HL-60/S4 treated with phorbol 12-myristate 13-acetate at 8.2 ng/mL for 4 days and 3 days (cell line): ENCODE data around the gene TRAPPC2L.
"Not testable (repeated sequence)": the region's sequence is repeated elsewhere in the genome, so short reads cannot be mapped to it uniquely, and the experiment has no call there.

Experiments used
- in situ Hi-C: fragments of 300-500 bp; cut with MboI; formaldehyde crosslinking; loops from 2 replicates; pipeline ENCODE4 v1.15.0; 2022; ENCODE audit warnings: low sequenced_read_pairs

TRAPPC2L gene

DNA sequence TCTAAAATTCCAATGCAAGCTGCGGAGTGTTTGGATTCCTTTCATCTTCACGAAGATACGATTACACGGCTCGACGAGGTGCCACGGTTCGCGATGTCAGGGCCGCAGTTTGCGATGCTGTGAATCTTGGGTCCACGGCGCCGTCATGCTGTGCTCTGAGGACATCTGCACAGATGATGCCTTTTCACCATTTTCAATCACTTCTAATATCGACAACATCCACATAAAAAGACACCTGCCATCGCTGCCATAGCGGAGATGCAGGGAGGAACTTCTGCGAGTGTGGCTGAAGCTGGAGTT, 38.4 kb upstream of the TRAPPC2L start:
- in situ Hi-C loops, result no loop called here

DNA sequence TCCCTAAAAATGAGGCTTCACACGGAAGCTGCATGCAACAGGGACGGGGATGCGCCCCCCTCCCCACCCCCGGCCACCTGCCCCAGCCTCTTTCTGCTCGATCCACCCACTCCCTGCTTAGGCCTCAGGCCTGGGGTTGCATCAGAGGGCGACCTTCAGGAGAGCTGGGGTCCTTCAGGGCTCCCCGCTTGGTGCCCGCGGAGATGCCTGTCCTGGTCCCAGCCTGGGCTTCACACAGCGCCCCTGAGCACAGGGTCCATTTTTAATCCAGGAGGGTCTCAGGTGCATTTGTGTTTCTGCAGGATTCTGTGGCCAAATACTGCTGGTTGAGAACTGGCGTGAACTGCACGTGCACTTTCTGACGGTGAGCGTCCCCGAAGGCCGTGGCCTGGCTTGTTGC, 37.8 kb upstream of the TRAPPC2L start:
- in situ Hi-C loops, result no loop called here

DNA sequence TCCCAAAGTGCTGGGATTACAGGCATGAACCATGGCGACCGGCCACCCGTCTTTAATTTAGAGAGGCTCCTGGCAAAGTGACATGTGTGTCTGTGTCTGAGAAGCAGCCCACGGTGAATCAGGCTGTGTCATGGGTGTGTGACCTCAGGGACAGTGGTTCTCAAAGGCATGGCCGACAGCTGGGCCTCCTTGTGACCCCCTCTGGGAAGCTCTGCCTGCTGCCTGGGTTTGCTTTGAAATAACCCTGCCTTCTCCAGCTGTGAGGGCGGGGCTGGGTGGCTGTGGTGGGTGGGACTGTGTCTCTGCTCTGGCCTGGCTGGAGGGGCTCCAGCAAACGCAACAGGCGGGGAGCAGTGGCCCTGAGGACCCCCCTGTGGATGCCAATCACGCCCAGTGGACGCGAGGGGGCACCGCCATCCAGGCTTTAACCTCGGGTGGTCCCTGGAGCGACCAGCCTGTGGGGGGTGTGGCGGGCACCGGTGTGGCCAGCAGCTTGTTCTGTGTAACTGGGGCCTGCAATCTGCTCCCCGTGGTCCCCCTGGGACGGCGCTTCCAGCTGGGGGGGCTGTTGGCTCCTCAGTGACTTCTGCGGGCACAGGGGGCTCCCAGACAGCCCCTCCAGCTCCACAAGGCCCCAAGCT, 36.4 kb upstream of the TRAPPC2L start:
- in situ Hi-C loops, result no loop called here

DNA sequence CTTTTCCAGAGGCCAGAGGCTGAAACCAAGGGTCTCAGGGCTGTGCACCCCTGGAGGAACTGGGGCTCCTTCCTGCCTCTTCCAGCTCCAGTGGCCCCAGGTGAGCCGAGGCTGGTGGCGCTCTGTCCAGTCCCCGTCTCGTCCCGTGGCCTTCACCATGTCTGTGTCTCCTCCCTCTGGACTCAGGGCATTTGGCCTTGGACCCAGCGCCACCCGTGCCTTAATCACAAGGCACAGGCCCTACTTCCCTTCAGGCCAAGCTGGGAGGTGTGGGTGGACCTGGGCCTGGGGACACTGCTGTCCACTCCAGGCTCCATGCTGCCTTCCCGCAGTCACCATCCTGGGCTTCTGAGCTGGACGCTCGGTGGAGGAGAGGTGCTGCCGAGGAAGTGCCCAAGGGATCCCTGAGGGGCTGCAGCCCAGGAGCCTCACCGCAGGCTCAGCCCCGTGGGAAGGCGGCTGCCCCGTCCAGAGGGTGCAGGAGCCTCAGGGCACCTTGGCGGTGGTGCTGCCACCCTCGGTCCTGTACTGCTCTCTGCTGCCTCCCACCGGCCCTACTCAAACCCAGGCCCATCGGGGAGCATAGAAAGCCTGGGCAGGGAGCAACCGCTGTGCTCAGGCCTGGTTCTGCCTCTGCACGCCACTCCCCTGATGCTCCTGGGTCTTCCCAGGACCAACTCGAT, 35.6 kb upstream of the TRAPPC2L start:
- in situ Hi-C loops, result no loop called here

DNA sequence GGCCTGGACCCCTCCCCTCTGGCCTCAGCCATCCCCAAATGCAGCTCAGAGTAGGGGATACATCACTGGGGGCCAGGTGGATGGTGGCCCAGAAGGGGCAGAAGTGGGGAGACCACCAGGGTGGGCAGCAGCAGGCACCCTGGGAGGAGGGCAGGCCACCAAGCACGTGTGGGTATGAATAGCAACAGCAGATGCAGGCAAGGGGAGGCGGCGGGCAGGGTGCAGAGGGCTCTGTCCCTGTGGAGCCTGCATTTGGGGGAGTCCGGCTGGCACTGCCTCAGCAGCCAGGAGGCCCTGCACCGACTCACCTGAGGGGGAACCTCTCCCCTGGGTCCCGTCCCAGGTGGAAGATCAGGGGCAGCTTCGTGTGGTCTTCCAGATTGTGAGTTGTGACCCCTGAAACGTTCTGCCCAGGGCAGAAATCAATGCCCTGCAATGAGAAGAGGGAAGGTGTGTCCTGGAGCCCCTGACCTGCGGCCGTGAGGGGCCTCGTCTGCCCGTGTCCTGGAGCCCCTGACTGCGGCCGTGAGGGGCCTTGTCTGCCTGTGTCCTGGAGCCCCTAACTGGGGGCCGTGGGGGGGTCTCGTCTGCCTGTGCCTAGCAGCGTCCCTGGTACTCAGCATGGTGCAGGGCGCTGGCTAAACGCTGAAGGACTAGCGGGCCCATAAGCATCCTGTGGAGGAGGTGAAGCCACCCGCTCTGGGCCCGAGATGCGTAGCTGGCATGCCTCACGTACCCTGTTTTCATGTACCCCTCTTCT, 34.5 kb upstream of the TRAPPC2L start:
- in situ Hi-C loops, result no loop called here

DNA sequence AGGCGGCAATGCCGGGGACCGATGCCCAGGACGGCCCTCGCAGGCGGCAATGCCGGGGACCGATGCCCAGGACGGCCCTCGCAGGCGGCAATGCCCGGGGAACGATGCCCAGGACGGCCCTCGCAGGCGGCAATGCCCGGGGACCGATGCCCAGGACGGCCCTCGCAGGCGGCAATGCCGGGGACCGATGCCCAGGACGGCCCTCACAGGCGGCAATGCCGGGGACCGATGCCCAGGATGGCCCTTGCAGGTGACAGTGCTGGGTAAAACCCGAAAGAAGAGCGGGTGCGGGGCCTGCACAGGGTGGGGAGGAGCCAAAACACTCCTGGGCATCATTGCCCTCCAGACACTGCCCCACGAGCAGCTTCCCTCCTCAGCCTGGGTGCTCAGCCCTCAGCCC, 33.3 kb upstream of the TRAPPC2L start:
- in situ Hi-C loops, result not testable (repeated sequence)

DNA sequence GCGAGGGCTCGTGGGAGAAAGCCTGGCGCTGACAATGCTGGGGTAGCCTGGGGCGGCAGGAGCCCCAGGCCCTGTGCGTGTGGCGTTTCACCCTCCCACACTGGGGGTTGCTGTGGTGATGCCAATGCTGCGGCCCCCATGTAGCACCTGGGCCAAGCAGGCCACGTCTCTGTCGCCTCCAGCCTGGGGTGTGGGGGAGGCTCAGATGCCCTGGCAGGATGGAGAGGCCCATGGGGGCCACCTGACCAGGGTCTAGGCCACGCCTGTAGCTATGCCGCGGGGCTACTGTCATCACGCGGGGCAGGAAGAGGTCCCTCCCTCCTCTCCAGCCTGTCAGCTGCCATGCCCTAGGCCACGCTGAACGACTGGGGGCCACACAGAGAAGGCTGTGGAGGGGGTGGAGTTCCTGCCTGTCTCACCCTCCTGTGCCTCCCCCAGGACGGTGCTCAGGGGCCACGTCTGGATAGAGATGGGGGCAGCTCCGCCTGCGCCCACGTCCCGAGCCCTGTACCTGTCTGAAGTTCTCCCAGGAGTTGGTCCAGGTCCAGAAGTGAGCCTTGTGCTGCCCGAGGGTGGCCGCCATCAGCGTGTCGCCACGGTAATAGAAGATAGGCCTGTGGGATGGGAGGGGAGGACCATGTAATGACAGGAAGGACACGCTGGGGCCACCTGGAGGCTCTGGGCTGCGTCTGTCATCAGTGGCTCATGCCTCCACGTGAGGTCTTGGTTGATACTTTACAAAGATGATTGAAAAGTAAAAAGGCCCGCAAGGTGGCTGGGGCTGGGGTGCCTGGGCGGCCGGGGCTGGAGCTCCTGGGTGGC, 32.5 kb upstream of the TRAPPC2L start:
- in situ Hi-C loops, result no loop called here

DNA sequence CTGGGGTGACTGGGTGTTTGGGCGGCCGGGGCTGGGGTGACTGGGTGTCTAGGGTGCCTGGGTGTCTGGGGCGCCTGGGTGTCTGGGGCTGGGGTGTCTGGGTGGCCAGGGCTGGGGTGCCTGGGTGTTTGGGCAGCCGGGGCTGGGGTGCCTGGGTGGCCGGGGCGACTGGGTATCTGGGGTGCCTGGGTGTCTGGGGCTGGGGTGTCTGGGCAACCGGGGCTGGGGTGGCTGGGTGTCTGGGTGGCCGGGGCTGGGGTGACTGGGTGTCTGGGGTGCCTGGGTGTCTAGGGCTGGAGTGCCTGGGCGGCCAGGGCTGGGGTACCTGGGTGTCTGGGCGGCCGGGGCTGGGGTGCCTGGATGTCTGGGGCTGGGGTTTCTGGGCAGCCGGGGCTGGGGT, 31.8 kb upstream of the TRAPPC2L start:
- in situ Hi-C loops, result no loop called here

DNA sequence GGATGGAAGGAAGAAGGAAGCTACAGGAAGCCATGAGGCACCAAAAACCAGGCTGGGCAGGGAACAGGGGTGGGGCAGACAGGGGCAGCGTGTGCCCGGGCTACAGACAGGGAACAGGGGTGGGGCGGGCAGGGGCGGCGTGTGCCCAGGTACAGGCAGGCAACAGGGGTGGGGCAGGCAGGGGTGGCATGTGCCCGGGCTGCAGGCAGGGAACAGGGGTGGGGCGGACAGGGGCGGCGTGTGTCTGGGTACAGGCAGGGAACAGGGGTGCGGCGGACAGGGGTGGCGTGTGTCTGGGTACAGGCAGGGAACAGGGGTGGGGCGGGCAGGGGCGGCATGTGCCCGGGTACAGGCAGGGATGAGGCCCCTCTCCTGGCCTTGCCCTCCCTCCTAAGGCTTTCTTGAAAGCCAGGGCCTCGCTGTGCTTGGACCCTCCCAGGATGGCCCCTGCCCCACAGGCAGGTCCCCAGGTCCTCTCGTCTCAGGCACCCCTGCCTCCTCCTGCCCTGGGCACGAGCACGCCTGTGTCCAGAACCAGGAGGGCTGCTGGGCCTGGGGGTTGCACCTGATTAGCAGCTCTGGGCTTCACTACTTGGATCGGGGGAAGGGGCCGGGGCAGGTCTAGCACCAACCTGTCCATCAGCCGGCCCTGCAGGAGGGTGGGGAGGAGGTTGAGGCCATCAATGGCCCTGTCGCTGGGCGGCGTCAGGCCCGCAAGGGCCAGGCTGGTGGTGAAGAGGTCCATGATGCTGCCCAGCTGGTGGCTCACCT, 30.7 kb upstream of the TRAPPC2L start:
- in situ Hi-C loops, result no loop called here

DNA sequence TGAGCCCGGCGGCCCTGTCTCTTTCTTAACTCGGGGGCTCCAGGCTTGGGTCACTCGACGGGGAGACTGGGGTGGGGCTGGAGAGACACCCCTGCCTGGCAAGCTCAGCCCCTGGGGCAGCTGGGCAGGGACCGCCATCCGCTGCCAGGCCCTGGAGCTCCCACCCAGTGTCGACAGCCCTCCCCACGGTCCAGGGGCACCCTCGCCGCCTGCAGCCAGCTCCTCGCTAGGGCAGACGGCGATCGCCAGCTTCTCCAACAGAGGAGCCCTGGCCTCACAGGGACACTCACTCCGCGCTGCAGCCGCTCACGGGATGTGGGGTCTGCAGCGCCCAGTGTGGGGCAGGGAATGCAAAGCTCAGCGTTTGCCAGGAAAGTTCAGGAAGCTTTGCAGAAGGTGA, 29.2 kb upstream of the TRAPPC2L start:
- in situ Hi-C loops, result no loop called here

DNA sequence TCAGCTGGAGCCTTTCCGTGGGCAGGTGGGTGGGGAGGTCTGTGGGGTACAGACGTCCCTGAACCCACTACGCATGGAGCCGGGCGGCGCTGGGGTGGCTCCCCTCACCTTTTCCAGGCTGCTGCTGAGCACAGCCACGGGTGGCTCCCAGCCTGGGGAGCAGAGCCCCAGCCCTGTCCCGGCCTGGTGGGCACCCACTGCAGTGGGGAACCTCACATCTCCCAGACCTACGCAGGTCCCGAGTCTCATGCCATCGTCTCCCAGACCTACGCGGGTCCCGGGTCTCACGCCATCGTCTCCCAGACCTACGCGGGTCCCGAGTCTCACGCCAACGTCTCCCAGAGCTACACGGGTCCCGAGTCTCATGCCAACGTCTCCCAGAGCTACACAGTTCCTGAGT, 28.2 kb upstream of the TRAPPC2L start:
- in situ Hi-C loops, result no loop called here

DNA sequence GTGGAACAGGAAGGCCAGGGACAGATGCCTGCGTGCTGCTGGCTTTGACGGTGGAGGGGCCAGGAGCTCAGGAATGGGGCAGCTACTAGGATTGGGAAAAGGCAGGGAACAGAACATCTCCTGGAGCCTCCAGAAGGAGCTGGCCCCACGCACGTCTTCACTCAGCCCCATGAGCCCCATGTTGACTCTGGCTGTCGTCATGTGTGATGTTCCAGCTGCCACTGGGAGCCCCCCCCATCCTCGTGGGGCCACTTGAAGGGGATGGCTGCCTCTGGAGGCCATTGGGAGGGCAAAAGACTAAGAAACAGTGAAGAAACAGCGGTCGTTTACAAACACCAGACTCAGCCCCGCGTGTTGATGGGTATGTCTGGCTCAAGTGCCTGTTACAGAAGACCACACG, 26.7 kb upstream of the TRAPPC2L start:
- in situ Hi-C loops, result no loop called here

DNA sequence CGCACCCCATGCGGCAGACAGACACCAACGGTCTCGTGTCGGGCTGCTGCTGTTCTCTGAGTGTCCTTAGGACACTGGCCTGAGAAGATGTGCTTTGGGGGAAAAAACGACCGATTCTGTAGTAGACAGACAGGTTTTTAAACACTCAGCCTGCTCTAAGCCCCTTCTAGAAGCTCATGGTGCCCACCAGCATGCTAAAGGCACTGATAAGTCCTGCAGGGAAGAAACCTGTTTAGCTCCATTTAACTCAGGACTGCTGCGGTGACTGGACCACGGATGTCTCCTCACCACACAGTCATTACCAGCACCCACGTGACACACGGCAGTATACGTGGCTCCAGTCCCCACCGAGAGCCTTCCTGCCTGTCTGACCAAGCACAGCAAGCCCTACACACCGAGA, 26.1 kb upstream of the TRAPPC2L start:
- in situ Hi-C loops, result no loop called here

DNA sequence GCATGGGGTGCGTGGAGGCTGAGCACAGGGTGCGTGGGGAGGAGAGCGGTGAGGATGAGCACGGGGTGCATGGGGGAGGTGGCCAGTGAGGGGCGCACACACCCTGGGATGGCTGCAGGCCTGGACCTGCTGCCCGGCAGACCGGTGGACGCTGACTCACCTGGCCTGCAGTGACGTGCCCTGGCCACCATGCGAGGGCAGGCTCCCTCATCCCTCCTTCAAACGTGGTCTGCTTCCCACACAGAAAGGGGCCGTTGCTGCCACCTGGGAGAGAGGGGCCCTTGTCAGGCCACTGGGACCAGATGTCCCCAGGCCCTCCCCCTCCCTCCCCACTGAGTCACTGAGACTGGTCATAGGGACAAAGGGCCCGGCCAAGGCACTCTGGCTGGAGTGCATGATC, 25.1 kb upstream of the TRAPPC2L start:
- in situ Hi-C loops, result no loop called here

DNA sequence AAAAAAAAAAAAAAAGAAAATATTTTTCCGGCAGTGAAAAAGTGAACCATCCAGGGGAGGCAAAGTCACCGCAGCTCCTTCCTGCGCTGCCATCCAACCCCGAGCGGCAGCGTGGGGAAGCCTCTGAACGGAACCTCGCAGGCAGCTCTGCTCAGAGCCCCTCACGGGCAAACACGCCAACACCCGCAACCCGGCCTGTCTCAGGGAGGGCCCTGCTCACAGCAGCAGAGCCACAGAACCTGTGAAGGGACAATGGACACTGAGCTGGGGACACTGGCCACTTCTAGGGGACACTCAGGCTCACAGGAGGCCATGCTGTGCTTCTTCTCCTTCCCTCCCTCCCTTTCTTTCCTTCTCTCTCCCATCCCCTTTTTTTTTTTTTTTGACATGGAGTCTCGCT, 23.8 kb upstream of the TRAPPC2L start:
- in situ Hi-C loops, result no loop called here

DNA sequence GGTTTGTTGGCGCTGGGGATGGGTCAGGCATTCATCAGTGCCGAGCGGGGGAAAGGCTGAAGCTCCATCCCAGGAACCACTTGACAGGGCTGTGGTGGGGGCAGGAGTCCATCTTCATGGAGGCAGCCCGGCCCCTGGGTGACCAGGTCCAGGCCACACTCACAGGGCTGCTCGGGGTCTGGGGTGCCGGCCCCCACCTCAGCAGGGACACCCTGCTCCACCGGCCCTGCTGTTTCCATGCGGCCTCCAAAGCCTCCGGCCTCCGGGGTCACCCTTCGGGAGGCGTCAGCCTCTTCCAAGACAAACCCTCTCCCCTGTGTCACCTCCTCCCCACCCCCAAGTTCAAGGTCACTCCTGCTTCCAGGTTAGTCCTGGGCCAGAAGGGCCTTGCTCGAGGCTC, 22.3 kb upstream of the TRAPPC2L start:
- in situ Hi-C loops, result no loop called here

DNA sequence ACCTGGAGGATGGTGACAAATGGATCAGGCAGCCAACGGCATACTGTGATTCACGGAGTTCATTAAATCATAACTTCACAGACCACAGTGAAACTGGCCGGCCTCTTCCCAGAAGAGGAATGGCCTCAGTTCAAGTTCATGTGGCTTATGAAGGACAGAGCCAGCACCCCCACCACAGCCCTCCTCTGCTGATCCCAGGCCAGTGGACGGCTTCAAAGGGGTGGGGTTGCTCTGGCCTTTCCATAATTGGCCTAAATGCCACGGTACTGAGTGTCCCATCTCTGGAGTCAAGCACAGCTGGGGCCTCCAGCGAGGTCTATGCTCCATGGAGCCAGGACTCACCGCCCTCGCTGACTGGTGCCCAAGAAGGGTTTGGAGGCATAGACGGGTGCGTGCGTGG, 21.5 kb upstream of the TRAPPC2L start:
- in situ Hi-C loops, result no loop called here

DNA sequence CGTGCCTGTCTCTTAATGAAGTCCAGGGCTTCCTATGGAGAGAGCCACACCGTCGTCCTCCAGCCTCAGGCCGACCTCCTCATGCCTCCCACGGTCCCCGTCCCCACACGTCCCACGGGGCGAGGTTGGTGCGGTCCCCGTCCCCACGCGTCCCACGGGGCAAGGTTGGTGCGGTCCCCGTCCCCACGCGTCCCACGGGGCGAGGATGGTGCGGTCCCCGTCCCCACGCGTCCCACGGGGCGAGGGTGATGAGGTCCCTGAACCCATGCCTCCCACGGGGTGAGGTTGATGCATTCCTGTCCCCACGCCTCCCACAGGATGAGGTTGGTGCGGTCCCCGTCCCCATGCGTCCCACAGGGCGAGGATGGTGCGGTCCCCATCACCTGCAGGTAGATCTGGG, 21.1 kb upstream of the TRAPPC2L start:
- in situ Hi-C loops, result no loop called here

DNA sequence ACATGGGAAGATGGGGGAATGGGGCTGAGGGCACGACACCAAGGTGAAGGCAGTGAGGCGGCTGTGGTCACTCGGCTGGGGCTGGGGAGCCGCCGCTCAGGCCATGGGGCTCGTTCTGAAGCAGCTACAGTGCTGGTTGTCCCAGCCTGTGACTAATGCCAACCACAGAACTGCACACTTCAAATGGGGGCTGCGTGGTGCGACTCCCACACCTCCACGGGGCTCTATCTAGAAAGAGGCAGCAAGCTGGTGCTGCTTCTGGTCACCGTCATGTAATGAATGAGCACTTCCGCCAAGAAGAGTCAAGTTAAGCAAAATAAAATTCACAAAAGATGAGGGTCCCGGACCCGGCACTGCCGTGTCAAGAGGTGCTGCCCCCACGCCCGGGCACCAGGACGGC, 20.1 kb upstream of the TRAPPC2L start:
- in situ Hi-C loops, result no loop called here

DNA sequence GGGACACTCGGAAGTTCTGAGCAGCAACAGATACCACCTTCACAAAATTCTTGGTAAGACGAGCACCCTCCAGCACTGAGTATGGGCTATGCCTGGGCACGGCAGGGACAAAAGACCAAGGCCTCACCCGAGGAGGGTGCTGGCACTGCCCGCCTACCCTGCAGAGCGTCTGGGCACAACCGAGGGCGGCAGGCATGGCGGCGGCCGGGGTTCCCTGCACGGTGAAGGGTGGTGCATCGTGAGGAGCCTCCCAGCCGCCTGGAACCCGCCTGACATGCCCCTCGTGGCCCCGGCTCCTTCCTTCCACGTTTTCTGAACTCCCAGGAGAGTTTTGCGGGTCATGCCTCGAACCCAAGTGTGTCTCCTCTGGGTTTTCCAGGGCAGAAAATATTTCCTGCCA, 19.1 kb upstream of the TRAPPC2L start:
- in situ Hi-C loops, result no loop called here

DNA sequence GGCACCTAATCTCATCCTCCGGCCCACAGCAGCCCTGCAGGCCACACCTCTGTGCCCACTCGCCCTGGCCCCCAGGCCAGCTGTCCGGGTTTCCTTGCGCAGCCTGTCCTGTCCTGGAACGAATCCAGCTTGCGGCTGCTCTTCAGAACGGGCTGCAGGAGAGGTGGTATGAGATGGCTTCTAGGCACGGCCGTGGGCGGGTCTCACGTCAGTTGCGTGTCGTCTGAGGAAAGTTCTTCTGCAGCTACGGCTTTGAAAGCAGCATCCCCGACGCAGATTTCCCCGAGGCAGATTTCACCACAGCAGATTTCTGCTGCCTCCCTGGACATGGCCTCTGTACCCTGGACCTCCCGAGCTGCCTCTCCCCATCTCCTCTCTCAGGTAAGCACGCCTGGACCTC, 18.4 kb upstream of the TRAPPC2L start:
- in situ Hi-C loops, result no loop called here
